ENCODE measurements around the gene DLX2. TPM values are rescaled to one million over a fixed set of nuclear protein-coding genes. Genes with fewer than 3 reads are reported as not detected.
A peak's percentile ranks its signal among the peaks of the same experiment; 100 is the strongest.

The DLX2 gene
- total RNA-seq, 4 donors from 2014 or later: not detected

DNA sequence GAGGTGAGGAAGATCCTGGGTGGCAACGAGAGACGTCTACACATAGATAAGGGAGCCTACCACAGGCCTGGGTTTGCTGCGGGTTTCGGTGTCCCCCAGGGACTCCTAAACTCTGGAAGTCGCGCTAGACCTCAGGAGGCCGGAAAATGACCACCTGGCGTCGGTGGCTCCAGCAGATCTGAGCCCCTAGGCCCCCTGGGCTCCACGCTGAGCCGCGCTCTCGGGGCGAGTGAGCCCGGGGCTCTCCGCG, 18.4 kb downstream of the DLX2 start:
- no peak for ATAC-seq
- H3K9me3 ChIP-seq: peaks cover 0 to 13% (median 0%) of the 10 kb centered on the region in 3 donors
- H3K4me3 ChIP-seq: peak overlapping the region in 1 of 2 donors; percentile 51
- WGBS, 2 donors (ENCODE audit: low coverage in 1 of 2): no CpG with 5 or more reads among the region's 17 CpGs
- H3K4me1 ChIP-seq: peaks cover 0 to 65% (median 30%) of the 10 kb centered on the region in 3 donors
- H3K36me3 ChIP-seq: no peaks in the 10 kb centered on the region
- H3K27me3 ChIP-seq: peaks cover 98% of the 10 kb centered on the region
- TF ChIP-seq, protein P1, sequence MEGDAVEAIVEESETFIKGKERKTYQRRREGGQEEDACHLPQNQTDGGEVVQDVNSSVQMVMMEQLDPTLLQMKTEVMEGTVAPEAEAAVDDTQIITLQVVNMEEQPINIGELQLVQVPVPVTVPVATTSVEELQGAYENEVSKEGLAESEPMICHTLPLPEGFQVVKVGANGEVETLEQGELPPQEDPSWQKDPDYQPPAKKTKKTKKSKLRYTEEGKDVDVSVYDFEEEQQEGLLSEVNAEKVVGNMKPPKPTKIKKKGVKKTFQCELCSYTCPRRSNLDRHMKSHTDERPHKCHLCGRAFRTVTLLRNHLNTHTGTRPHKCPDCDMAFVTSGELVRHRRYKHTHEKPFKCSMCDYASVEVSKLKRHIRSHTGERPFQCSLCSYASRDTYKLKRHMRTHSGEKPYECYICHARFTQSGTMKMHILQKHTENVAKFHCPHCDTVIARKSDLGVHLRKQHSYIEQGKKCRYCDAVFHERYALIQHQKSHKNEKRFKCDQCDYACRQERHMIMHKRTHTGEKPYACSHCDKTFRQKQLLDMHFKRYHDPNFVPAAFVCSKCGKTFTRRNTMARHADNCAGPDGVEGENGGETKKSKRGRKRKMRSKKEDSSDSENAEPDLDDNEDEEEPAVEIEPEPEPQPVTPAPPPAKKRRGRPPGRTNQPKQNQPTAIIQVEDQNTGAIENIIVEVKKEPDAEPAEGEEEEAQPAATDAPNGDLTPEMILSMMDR (IDR thresholded peaks at IDR 0.05): no peak
- TF ChIP-seq POLR2AphosphoS5 (IDR thresholded peaks at IDR 0.05) (no peak), POLR2A (IDR thresholded peaks at IDR 0.05) (no peak), EP300 (IDR thresholded peaks at IDR 0.05) (no peak)
- H3K27ac ChIP-seq: peak overlapping the region in 1 of 4 donors; percentile 37

GRCh38 chr2:172083628-172084394, 18.9 kb downstream of the DLX2 start:
- no peaks in the 10 kb centered on the region for H3K36me3 ChIP-seq
- H3K27me3 ChIP-seq: peaks cover 98% of the 10 kb centered on the region
- peaks cover 0 to 13% (median 0%) of the 10 kb centered on the region in 3 donors for H3K9me3 ChIP-seq
- H3K27ac ChIP-seq: no peak overlapping the region
- peak overlapping the region in 1 of 2 donors; percentile 51 for H3K4me3 ChIP-seq
- TF ChIP-seq POLR2A (IDR thresholded peaks at IDR 0.05) (no peak), POLR2AphosphoS5 (IDR thresholded peaks at IDR 0.05) (peak; percentile 3), EP300 (IDR thresholded peaks at IDR 0.05) (no peak)
- TF ChIP-seq, protein P1 (IDR thresholded peaks at IDR 0.05): no peak
- 18 to 21% methylated on average over 16 to 17 of the region's 23 CpGs for WGBS, 2 donors (ENCODE audit: low coverage in 1 of 2)
- H3K4me1 ChIP-seq: peaks cover 0 to 62% (median 30%) of the 10 kb centered on the region in 3 donors
- ATAC-seq: no peak

DNA sequence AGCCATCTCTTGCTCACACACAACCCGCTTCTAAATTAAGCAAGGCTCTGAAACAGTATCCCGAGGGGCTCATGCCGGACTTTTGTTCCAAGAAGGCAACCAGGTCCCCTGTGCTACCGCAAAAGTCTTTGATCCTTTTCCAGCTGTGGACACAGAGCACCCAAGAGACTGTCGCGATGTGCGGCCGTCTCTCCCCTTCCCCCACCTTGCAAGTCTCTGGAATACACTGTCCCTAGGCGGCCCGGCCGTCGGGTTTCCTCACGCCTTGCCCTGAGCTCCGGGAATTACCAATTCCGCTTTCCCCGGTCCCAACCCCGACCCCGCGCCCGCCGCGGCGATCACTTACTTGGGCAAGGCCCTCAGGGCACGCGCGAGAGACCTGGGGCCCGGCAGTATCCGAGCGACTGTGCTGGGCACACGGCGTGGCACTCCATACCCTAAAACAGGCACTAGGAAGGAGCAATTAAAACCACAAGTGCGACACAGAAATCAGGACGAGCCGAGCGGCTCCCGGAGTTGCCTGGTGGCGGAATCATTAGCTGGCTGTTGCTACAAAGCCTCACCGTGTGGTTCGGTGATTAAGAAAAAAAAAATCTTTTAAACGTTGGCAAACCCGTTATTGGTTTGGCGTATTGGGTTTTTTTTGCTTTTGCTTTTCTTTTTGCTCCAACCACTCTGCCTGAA, 19.6 kb downstream of the DLX2 start:
- TF ChIP-seq, protein P1 (IDR thresholded peaks at IDR 0.05): no peak
- Histone ChIP-seq H3K4me3 (no peak overlapping the region), H3K27me3 (peaks cover 98% of the 10 kb centered on the region), H3K27ac (no peak overlapping the region), H3K4me1 (peaks cover 0 to 55% (median 25%) of the 10 kb centered on the region in 3 donors), H3K9me3 (peaks cover 0 to 13% (median 0%) of the 10 kb centered on the region in 3 donors), H3K36me3 (no peaks in the 10 kb centered on the region)
- WGBS, 2 donors (ENCODE audit: low coverage in 1 of 2): 16 to 18% methylated on average over 5 to 11 of the region's 42 CpGs
- no peak for ATAC-seq

DNA sequence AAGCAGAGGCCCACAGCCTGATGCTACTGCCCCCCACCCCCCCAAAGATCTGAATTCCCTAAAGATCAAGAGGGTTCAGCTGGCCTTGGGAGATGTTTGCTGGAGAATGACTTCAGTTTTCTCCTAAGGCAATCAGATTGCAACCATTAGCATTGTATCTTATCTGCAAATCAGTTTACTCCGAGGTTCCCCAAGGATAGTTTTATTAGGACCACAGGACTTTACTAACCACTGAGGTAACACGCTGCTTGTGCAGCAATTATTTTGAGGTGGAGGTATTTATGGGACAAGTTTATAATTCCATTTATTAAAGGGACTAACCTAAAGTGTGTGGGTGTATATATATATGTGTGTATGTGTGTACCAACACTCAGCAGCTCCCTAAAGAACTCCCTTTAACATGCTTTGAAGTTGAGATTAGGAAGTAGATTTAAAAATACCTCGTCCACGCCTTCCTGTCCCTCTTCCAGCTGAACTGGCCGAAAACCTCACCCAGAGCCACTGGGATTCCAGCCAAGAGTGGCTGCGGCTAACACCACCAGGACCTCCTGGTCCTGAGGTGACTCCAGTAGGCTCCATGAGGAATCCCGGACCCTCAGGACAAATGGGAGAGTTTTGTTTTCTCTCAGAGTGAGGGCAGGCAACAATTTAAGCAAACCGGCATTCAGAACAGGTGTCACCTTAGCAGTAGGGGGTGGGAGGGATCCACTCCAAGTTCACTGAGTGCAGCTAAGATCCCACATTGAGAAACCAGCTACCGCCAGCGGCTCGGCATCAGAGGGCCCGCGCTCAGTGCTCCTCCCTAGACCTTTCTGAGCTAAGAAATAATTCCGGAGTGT, 20.4 kb downstream of the DLX2 start:
- Histone ChIP-seq H3K9me3 (peaks cover 0 to 13% (median 0%) of the 10 kb centered on the region in 3 donors), H3K27me3 (peaks cover 95% of the 10 kb centered on the region), H3K36me3 (no peaks in the 10 kb centered on the region), H3K4me3 (no peak overlapping the region), H3K27ac (no peak overlapping the region), H3K4me1 (peaks cover 0 to 48% (median 25%) of the 10 kb centered on the region in 3 donors)
- TF ChIP-seq POLR2A (IDR thresholded peaks at IDR 0.05): no peak
- TF ChIP-seq, protein P1 (IDR thresholded peaks at IDR 0.05): no peak
- ATAC-seq: no peak
- 12 to 21% methylated on average over 12 to 13 of the region's 14 CpGs for WGBS, 2 donors (ENCODE audit: low coverage in 1 of 2)

Data from gastroesophageal sphincter (tissue), 4 donors.